Muscle of back (tissue), 11 donors: ENCODE data around the gene CCK. TPM values are rescaled to one million over a fixed set of nuclear protein-coding genes. Genes with fewer than 3 reads are reported as not detected.

ENCODE experiments used
- DNase-seq, 3 donors: peaks; one replicate each; pipeline versions ENCODE4 v3.0.0 to v3.0.0-alpha.2; 2013
- polyA plus RNA-seq, 10 donors: library from polyadenylated mRNA; unstranded; fragments of 120-200 nt; gene quantifications; one replicate each; pipeline ENCODE4 v1.2.1, GENCODE V29; 2013; ENCODE audit not compliant: insufficient read length in 10 of 10

CCK gene
- polyA plus RNA-seq, 10 donors, result 2.9 to 19.5 (median 6.4) TPM

- no peak for DNase-seq
Measured at GRCh38 chr3:42271786-42272185, 5.8 kb upstream of the CCK start.

DNA sequence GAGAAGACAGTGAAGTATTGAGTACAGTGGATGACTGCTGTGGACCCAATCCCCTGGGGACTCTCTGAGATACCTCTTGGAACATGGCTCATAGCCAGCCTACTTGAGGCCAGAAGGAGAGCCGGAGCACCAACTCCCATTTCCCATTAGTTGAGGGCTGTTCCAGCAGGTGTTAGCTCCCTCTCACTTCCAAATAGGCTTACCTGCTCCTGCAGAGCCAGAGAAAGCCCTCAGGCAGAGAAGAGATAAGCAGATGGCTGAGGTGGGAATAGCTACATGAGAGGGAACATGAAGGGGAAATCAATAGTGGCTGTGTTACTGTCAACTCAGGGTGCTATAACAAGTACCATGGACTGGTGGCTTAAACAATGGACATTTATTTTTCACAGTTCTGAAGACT is 4.6 kb upstream of the CCK start:
- DNase-seq, result no peak

GRCh38 chr3:42269647-42270046 is 3.7 kb upstream of the CCK start:
- no peak for DNase-seq

DNA sequence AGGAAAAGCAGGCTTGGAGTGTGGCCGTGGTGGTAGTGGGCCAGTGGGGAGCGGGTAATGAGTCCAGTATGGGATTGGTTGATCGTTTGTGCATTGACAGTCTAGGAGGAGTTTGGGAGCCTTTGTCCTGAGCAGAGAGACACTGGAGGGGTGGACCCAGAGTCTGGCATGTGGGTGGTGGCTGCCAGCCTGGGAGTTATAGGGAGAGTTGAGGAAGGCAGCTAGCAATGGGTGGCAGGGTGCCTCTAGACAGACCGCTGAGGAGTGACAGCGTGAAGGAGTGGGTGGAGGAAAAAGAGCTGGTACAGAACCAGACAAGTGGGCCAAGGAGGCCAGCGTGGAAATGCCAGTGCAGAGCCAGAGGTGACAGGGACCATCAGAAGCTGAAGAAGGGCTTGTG is 1.9 kb upstream of the CCK start:
- DNase-seq, result no peak

DNA sequence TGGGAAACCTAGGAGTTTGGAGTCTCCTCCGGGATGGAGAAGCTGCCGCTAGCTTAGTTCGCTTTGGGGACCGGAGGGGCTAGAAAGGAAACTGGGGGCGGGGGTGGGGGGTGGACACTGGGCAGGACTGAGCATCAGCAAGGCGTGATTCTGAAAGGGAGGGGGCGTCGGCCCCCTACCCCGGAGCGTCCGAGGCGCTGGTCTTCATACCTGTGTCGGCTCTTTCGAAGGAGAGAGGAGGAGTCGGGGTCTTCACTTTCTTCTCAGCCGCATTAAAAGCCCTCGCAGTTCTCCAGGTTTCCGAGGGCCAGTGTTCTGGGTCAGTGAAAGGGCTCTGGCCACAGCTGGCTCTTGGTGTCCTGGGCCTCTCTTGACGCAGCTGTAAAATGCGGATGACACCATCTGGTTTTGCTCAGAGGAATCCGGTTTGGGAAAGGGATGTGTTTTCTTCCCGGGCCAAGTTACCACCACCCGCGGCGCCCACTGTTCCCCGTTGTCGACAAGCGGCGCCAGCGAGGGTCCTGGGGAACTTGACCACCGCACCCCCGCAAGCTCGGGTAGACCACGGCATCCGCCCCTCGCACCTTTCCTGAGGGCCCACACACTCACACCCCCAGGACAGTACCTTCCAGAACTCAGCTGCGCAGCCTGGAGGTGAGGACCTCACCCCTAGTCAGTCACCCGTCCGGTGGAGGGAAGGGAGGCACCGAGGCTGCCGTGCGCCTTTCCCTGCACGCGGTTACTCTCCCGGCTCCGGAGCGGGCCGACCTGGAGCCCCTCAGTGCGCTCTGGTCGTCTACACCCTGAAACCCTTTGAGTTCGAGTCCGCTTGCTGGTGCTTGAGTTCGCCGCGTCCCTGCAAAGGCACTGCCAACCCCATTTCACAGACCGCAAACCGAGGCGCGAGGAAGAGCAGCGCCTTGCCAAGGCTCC is 660 bp downstream of the CCK start:
- peak in 1 of 3 donors; percentile 75 for DNase-seq

- DNase-seq, result peak in 1 of 3 donors; percentile 64
Measured at GRCh38 chr3:42264399-42265058, 1.5 kb downstream of the CCK start.

DNA sequence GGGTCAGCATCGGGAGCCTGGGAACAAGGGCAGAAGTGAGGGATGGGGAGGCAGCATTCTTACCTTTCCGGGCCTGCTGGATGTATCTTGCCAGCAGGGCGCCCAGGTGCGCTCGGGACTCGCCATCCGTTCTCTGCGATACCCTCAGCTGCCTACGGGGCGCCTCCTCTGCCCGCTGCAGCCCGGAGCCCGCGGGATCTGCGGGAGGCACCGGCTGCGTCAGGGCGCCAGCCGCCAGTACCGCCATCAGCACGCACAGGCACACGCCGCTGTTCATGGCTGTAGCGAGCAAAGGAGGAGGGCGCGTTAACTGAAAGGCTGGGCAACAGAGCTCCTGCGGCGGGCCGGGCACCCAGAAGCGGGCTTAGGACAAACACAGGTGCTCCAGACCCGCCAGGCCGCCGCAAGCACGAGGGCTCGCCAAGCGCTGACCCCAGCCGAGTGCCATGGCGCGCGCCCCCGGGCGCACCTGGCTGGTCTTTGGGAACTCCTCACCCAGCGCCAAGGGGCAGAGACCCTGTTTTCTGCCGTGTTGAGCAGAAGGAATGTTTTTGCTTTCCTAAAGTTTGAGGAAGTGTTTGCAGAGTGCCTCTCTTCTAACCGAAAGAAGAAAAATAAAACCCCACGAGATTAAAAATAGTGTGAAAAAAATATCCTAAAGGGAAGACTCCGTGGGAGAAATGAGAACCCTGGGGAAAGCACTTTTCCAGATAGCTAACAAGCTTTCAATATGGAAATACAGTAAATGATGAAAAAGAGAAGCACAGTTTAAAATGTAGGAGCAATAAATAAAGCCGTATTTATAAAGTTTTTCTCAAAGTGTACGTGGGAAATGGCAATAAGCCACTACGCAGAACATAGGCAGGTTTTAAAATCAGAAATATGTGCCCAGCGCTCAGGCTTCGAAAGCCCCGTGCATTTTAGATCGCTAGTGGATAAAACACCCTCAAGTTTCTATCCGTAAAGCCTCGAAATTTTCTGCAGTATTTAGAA is 2.3 kb downstream of the CCK start:
- peak in 1 of 3 donors; percentile 42 for DNase-seq

DNA sequence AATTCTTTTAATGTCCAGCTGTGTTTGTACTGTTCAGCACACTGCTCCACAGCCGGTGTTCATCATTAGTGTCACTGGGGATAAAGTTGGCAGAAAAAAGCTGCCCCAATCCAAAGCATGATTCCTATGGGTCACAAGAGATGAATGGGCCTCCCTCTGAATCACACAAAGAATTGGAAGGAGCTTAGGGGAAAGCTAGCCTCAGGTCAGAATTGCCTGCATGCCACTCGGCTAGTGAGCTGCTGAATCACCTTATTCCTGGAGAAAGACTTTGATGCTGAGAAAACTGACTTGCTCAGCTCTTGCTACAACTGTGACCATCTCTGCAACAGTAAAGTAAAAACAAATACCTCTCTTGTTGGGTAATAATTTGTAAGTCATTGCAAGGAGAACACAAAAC is 3.5 kb downstream of the CCK start:
- peak in 1 of 3 donors; percentile 36 for DNase-seq

GRCh38 chr3:42257007-42257406 is 9.0 kb downstream of the CCK start:
- no peak for DNase-seq

- peak in 1 of 3 donors; percentile 64 for DNase-seq
Measured at GRCh38 chr3:42256135-42256819, 9.7 kb downstream of the CCK start.

DNA sequence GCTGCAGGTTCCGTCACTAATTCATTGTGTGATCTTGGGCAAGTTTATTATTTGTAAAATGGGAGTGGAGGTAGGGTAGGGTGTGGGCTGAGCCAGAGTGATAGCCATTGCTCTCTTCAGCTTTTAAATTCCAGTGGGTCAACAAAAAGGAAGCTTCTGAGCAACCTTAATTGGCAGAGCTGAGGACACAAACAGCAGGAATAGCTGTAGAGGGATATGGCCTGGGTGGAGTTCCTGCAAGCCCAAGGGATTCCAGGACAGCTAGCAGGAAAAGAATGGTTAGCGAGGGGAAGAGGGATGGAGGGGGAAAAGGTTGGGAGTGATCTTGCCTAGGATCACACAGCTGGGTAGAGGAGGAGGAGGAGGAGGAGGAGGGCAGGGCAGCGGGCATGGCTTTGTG is 11.4 kb downstream of the CCK start:
- no peak for DNase-seq

DNA sequence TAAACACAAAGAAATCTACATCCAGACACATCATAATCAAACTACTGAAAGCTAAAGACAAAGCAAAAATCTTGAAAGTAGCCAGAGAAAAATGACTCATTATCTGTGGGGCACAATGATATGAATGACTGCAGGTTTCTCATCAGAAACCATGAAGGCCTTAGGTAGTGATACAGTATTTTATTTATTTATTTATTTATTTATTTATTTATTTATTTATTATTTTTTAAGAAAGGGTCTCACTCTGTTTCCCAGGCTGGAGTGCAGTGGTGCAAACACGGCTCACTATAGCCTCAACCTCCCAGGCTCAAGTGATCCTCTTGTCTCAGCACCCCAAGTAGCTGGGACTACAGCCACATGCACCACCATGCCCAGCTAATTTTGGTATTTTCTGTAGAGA is 15.2 kb downstream of the CCK start:
- DNase-seq, result no peak

DNA sequence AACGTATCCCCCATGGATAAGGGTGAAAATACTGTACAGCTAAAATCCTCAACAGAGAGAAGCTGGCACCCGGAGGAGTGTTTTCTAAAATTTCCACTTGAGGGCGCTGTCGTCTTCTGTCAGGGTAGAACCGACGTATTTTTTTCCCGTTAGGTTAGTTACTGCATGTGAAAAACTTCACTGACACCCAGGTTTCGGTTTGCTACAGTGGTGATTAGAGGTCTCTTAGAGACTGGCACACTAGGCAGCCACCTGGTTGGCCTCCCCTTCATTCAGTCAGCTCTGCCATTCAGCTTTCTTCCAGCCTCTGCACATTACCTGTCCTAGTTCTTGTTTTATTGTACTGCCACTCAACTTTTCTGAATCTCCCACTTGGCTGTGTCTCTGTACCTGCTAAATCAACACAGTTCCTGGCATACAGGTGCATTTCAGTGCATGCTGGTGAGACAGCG is 18.4 kb downstream of the CCK start:
- DNase-seq, result peak; percentile 44 to 77 (median 71)

- DNase-seq, result no peak
Measured at GRCh38 chr3:42246091-42246490, 19.9 kb downstream of the CCK start.

DNA sequence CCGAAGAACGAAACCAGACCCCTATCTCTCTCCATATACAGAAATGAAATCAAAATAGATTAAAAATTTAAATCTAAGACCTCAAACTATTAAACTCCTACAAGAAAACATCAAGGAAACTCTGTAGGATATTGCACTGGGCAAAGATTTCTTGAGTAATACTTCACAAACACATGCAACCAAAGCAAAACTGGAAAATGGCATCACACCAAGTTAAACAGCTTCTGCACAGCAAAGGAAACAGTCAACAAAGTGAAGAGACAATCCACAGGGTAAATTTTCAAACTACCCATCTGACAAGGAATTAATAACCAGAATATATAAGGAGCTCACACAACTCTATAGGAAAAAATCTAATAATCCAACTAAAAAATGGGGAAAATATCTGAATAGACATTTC is 29.4 kb downstream of the CCK start:
- no peak for DNase-seq

DNA sequence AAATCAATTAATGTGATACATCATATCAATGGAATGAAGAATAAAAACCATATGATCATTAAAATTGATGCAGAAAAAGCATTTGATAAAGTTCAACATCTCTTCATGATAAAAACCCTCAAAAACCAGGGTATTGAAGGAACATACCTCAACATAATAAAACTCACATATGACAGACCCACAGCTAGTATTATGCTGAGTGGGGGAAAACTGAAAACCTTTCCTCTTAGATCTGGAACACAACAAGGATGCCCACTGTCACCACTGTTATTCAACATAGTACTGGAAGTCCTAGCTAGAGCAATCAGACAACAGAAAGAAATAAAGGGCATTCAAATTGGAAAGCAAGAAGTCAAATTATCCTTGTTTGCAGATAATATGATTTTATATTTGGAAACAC is 30.5 kb downstream of the CCK start:
- DNase-seq, result no peak

- no peak for DNase-seq
Measured at GRCh38 chr3:42230860-42231259, 35.1 kb downstream of the CCK start.

GRCh38 chr3:42229942-42230688 is 35.9 kb downstream of the CCK start:
- peak; percentile 41 to 78 (median 54) for DNase-seq

GRCh38 chr3:42229266-42229941 is 36.6 kb downstream of the CCK start:
- peak in 1 of 3 donors; percentile 18 for DNase-seq

- no peak for DNase-seq
Measured at GRCh38 chr3:42228796-42229195, 37.2 kb downstream of the CCK start.
